DOHH2 (cell line): Measurements from ENCODE around the gene TEKT5.

Experiments used
- H3F3A ChIP-seq: fragments of 200-600 bp; sonication (generic), shearing (Covaris generic); 2 replicates; pipeline ENCODE4 v1.6.0; 2016; ENCODE audit warnings: antibody characterized with exemption, mild to moderate bottlenecking; ENCODE audit not compliant: control insufficient read depth, insufficient read depth
- H3K27ac ChIP-seq: fragments of 200-600 bp; sonication (generic); 2 replicates; pipeline ENCODE4 v1.5.1; 2014; ENCODE audit warnings: low read depth, mild to moderate bottlenecking, low read length, moderate library complexity
- H3K27me3 ChIP-seq: fragments of 200-600 bp; sonication (generic); 2 replicates; pipeline ENCODE4 v1.6.1; 2014; ENCODE audit warnings: mild to moderate bottlenecking, low read length, mixed read lengths; ENCODE audit not compliant: control insufficient read depth
- H3K36me3 ChIP-seq: fragments of 200-600 bp; sonication (generic); 2 replicates; pipeline ENCODE4 v1.6.1; 2014; ENCODE audit warnings: mild to moderate bottlenecking, low read length, moderate library complexity, mixed read lengths; ENCODE audit not compliant: control insufficient read depth
- H3K4me1 ChIP-seq: fragments of 200-600 bp; sonication (generic); 2 replicates; pipeline ENCODE4 v1.6.1; 2014; ENCODE audit warnings: mild to moderate bottlenecking, low read length, mixed read lengths; ENCODE audit not compliant: control insufficient read depth
- H3K4me2 ChIP-seq: fragments of 200-600 bp; sonication (generic); 2 replicates; pipeline ENCODE4 v1.6.0; 2014; ENCODE audit warnings: mild to moderate bottlenecking, low read length, moderate library complexity
- H3K4me3 ChIP-seq: fragments of 200-600 bp; sonication (generic); 2 replicates; pipeline ENCODE4 v1.5.1; 2014; ENCODE audit warnings: mild to moderate bottlenecking, low read length, mixed read lengths
- H3K79me2 ChIP-seq: fragments of 200-600 bp; sonication (generic); 2 replicates; pipeline ENCODE4 v1.6.1; 2014; ENCODE audit warnings: mild to moderate bottlenecking, low read length, mixed read lengths; ENCODE audit not compliant: control insufficient read depth
- H3K9me2 ChIP-seq: fragments of 200-600 bp; sonication (generic); replicated peaks from 2 replicates; pipeline ENCODE4 v1.6.1; 2014; ENCODE audit warnings: mild to moderate bottlenecking, low read length, mixed read lengths; ENCODE audit not compliant: control insufficient read depth
- H3K9me3 ChIP-seq: fragments of 200-600 bp; sonication (generic); 2 replicates; pipeline ENCODE4 v1.6.1; 2014; ENCODE audit warnings: antibody characterized with exemption, low read length, mixed read lengths; ENCODE audit not compliant: control insufficient read depth, insufficient read depth
- H4K20me1 ChIP-seq: fragments of 200-600 bp; sonication (generic); 2 replicates; pipeline ENCODE4 v1.6.0; 2014; ENCODE audit warnings: low read depth, mild to moderate bottlenecking, antibody characterized with exemption, low read length, moderate library complexity; ENCODE audit not compliant: control insufficient read depth, insufficient read depth
- EZH2phosphoT487 ChIP-seq: fragments of 200-600 bp; sonication (generic); IDR thresholded peaks from 2 replicates; pipeline ENCODE4 v1.6.1; 2017; ENCODE audit warnings: borderline replicate concordance, mild to moderate bottlenecking, antibody characterized with exemption, low read length, moderate library complexity, mixed read lengths
- TF ChIP-seq, protein P1 (sequence below): fragments of 200-600 bp; sonication (generic); IDR thresholded peaks from one replicate; pipeline ENCODE4 v1.5.1; 2014; ENCODE audit warnings: antibody characterized with exemption, mild to moderate bottlenecking, low read depth, low read length; ENCODE audit not compliant: poor library complexity, severe bottlenecking

The TEKT5 gene

DNA sequence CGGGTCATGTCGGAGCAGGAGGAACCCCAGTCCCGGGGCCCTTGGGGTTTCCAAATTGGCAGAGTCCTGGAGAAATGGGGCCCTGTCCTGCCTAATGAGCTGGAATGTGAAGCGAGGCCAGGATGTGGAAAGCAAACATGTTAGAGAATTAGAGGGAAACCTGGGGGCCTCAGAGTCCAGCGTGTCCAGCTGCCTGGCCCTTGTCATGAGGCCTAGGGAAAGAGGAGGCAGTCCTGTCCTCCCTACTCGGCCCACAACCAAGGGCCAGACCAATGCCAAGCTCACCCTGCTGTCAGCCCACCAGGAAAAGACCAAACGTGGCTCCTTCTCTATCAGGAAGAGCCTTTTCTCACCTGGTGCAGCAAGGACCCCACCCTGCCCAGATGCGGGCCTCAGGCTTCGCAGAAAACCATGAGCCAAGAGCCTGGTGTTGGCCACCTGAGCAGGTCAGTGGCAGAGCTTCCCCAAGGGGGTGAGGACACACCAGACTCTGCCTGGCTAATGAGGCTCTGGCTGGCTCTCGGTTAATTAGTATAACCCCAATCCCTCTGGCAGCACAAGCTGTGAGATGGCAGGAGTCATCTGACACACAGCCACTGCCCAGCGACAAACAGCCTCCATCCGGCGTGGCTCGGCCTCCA is 10.1 kb downstream of the TEKT5 start:
- Histone ChIP-seq H3K4me3 (no peak overlapping the region), H3K4me2 (no peak overlapping the region), H3K27ac (no peak overlapping the region), H3K4me1 (no peaks in the 10 kb centered on the region), H3K79me2 (no peaks in the 10 kb centered on the region), H3K36me3 (no peaks in the 10 kb centered on the region), H3K9me3 (no peaks in the 10 kb centered on the region), H3K27me3 (no peaks in the 10 kb centered on the region; the same call in 1 of the 2 replicates), H3F3A (no peaks in the 10 kb centered on the region), H4K20me1 (no peaks in the 10 kb centered on the region), H3K9me2 (no peaks in the 10 kb centered on the region)
- no peak for TF ChIP-seq EZH2phosphoT487
- TF ChIP-seq, protein P1, sequence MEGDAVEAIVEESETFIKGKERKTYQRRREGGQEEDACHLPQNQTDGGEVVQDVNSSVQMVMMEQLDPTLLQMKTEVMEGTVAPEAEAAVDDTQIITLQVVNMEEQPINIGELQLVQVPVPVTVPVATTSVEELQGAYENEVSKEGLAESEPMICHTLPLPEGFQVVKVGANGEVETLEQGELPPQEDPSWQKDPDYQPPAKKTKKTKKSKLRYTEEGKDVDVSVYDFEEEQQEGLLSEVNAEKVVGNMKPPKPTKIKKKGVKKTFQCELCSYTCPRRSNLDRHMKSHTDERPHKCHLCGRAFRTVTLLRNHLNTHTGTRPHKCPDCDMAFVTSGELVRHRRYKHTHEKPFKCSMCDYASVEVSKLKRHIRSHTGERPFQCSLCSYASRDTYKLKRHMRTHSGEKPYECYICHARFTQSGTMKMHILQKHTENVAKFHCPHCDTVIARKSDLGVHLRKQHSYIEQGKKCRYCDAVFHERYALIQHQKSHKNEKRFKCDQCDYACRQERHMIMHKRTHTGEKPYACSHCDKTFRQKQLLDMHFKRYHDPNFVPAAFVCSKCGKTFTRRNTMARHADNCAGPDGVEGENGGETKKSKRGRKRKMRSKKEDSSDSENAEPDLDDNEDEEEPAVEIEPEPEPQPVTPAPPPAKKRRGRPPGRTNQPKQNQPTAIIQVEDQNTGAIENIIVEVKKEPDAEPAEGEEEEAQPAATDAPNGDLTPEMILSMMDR: no peak

DNA sequence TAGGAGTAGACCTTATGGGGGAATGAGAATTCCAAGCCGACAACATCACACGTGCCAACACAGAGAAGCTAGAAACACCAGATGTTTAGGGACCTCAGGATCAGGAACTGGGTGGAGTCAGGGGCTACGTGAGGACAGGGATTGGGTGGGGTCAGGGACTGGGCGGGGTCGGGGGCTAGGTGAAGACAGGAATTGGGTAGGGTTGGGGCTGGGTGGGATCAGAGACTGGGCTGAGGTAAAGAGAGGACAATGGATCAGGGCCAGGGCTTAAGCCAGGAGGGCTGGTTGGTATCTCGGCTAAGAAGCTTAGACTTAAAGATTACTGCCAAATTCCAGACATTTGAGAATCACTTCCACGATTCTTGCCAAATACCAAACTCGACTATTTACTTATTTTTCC is 11.6 kb downstream of the TEKT5 start:
- Histone ChIP-seq H4K20me1 (no peaks in the 10 kb centered on the region), H3K4me3 (no peak overlapping the region), H3K4me1 (no peaks in the 10 kb centered on the region), H3K36me3 (no peaks in the 10 kb centered on the region), H3K27ac (no peak overlapping the region), H3F3A (no peaks in the 10 kb centered on the region), H3K4me2 (no peak overlapping the region), H3K27me3 (no peaks in the 10 kb centered on the region; the same call in none of the 2 replicates), H3K9me2 (no peaks in the 10 kb centered on the region), H3K79me2 (no peaks in the 10 kb centered on the region), H3K9me3 (no peaks in the 10 kb centered on the region)
- TF ChIP-seq, protein P1: no peak
- TF ChIP-seq EZH2phosphoT487: no peak

DNA sequence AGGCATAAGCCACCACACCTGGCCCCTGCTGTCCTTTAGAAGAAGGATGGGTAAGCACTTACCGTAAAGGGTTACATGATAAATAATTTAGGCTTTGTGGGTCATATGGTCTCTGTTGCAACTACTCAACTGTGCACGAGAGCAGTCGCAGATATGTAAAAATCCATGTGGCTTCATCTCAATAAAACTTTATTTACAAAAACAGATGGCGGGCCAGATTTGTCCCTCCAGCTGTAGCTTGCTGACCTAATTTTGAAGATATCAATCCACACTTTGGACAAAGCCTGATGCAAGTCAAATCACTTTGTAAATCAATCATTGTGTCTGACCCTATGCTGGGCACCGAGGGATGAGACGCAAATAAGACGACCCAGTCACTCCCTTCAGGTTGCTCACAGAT is 12.1 kb downstream of the TEKT5 start:
- Histone ChIP-seq H4K20me1 (no peaks in the 10 kb centered on the region), H3K79me2 (no peaks in the 10 kb centered on the region), H3K27ac (no peak overlapping the region), H3K9me2 (no peaks in the 10 kb centered on the region), H3K36me3 (no peaks in the 10 kb centered on the region), H3K4me3 (no peak overlapping the region), H3K27me3 (no peaks in the 10 kb centered on the region; the same call in none of the 2 replicates), H3F3A (no peaks in the 10 kb centered on the region), H3K4me1 (no peaks in the 10 kb centered on the region), H3K9me3 (no peaks in the 10 kb centered on the region), H3K4me2 (no peak overlapping the region)
- no peak for TF ChIP-seq EZH2phosphoT487
- TF ChIP-seq, protein P1: no peak
